Cardiac muscle cell (in vitro differentiated cells and primary cell): ENCODE data around the gene BTLA. TPM values are rescaled to one million over a fixed set of nuclear protein-coding genes. Genes with fewer than 3 reads are reported as not detected.

Experiments
- DNase-seq, 2 donors: peaks; one replicate each; pipeline versions ENCODE4 v3.0.0 to v3.0.0-alpha.2; 2010 to 2017; ENCODE audit warnings: low read depth in 1 of 2, low spot score in 1 of 2
- H3K27ac ChIP-seq: fragments of 200-600 bp; sonication (generic); 2 replicates; pipeline ENCODE4 v1.5.1; 2016
- H3K27me3 ChIP-seq: fragments of 200-600 bp; sonication (generic); 2 replicates; pipeline ENCODE4 v1.6.0; 2016; ENCODE audit warnings: control low read depth
- H3K36me3 ChIP-seq: fragments of 200-600 bp; sonication (generic); 2 replicates; pipeline ENCODE4 v1.5.1; 2016; ENCODE audit warnings: control low read depth
- H3K4me1 ChIP-seq: fragments of 200-600 bp; sonication (generic); 2 replicates; pipeline ENCODE4 v1.8.1; 2017; ENCODE audit warnings: low read depth, mild to moderate bottlenecking, mixed run types
- H3K4me3 ChIP-seq: fragments of 200-600 bp; sonication (generic); 2 replicates; pipeline ENCODE4 v1.5.1; 2016; ENCODE audit warnings: mild to moderate bottlenecking
- H3K9me3 ChIP-seq: fragments of 200-600 bp; sonication (generic); 2 replicates; pipeline ENCODE4 v1.5.1; 2017; ENCODE audit warnings: low read depth, mild to moderate bottlenecking, control low read depth
- CTCF ChIP-seq: IDR thresholded peaks from 2 replicates; pipeline ENCODE4 v1.5.1; 2012; ENCODE audit warnings: low read depth, mild to moderate bottlenecking, low read length
- polyA plus RNA-seq: library from polyadenylated mRNA; unstranded; fragments of >200 nt; fragmentation: Nextera tagmentation; extraction: Ambion mirVana; gene quantifications from 2 replicates; pipeline ENCODE4 v1.2.1, GENCODE V29; 2016
- total RNA-seq: library from RNA; depleted of rRNA; stranded (reverse); fragments of >200 nt; gene quantifications from 2 replicates; pipeline ENCODE4 v1.2.3, GENCODE V29; 2016

BTLA gene
- total and polyA plus RNA-seq, 2 experiments from 2014 or later: not detected

GRCh38 chr3:112417696-112418318 lies 81.5 kb downstream of the BTLA start:
- Histone ChIP-seq H3K4me3 (no peak overlapping the region), H3K4me1 (no peaks in the 10 kb centered on the region), H3K27me3 (peaks cover 4% of the 10 kb centered on the region), H3K36me3 (no peaks in the 10 kb centered on the region), H3K27ac (no peak overlapping the region), H3K9me3 (no peaks in the 10 kb centered on the region)
- DNase-seq: no peak
- TF ChIP-seq CTCF: no peak

DNA sequence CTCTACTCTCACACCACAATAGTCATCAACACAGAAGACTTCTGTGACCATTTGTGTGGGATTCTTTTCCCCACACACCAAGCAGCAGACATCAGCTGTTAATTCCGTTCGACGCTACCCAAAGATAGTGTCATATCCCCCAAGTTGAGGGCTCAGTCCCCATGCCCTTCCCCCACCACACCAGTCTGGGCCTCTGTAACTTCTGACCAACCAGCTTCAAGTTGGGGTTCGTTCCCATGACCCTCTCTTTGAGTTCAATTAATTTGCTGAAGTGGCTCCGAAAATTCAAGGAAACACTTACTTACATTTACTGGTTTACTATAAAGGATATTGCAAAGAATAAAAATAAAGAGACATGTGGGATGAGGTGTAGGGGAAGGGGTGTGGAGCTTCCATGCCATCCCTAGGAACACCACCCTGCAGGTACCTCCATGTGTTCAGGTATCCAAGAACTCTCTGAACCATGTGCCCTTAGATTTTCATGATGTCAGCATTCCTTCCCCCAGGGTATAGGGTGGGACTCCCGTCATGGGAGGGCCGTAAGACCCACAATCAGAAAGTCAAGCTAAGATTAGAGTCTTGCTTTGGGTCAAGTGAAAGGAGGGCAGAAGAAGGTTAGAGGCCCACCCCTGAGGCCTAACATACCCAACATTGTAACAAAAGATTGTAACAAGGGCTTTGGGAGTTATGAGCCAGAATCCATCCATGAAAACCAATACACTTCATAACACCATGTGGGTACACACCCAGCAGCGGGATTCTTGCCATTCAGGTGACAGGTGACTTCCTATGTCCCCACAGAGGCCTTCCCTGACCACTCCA lies 82.7 kb downstream of the BTLA start:
- Histone ChIP-seq H3K27ac (no peak overlapping the region), H3K4me1 (no peaks in the 10 kb centered on the region), H3K4me3 (no peak overlapping the region), H3K36me3 (no peaks in the 10 kb centered on the region), H3K9me3 (no peaks in the 10 kb centered on the region), H3K27me3 (peaks cover 2% of the 10 kb centered on the region)
- no peak for TF ChIP-seq CTCF
- DNase-seq: no peak

- Histone ChIP-seq H3K36me3 (no peaks in the 10 kb centered on the region), H3K4me1 (no peaks in the 10 kb centered on the region), H3K9me3 (no peaks in the 10 kb centered on the region), H3K27ac (no peak overlapping the region), H3K27me3 (no peaks in the 10 kb centered on the region), H3K4me3 (no peak overlapping the region)
- no peak for DNase-seq
- no peak for TF ChIP-seq CTCF
These were observed 83.9 kb downstream of the BTLA start for GRCh38 chr3:112415390-112415789.

Other genes starting within 250 kb of the BTLA start
- 0.12 TPM in 1 of 2 replicates, not detected in the other for gene SLC9C1, start 205.3 kb downstream of the BTLA start, total RNA-seq
- 0.12 and 0.22 TPM in 2 replicates for gene SLC9C1, start 205.3 kb downstream of the BTLA start, polyA plus RNA-seq
- gene CD200, start 166.3 kb downstream of the BTLA start, total RNA-seq: 5.4 and 6.9 TPM in 2 replicates
- 6.3 and 11.6 TPM in 2 replicates for gene CD200, start 166.3 kb downstream of the BTLA start, polyA plus RNA-seq
- 38.3 and 43.6 TPM in 2 replicates for gene ATG3, start 62.5 kb upstream of the BTLA start, total RNA-seq
- gene ATG3, start 62.5 kb upstream of the BTLA start, polyA plus RNA-seq: 53.9 and 57.9 TPM in 2 replicates
- gene SLC35A5, start 62.6 kb upstream of the BTLA start, total RNA-seq: 11.1 and 16.7 TPM in 2 replicates
- 29.2 and 38.3 TPM in 2 replicates for gene SLC35A5, start 62.6 kb upstream of the BTLA start, polyA plus RNA-seq
- 21.7 and 26.4 TPM in 2 replicates for gene CCDC80, start 141.7 kb upstream of the BTLA start, total RNA-seq
- gene CCDC80, start 141.7 kb upstream of the BTLA start, polyA plus RNA-seq: 27.7 and 33.3 TPM in 2 replicates